ENCODE data around the gene GAL3ST3.

DNA sequence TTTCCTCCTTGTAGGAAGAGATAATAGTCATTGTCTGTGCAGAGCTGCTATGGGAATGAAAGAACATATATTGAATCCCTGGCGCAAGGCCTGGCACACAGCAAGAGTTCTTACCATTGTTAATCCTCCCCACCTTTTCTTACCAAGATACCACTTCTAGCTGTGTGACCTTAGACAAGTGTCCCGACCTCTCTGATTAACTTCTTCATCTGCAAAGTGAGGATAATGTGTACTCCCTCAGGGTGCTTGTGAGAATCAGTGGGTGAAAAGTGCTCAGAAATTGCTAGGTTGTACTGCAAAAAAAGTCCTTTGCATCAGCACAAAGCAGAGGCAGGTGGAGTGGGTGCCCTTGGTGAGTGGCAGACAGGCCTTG is 40.9 kb downstream of the GAL3ST3 start:
- TF ChIP-seq CTCF (optimal IDR thresholded peaks at IDR 0.05 in 1 of 3, IDR thresholded peaks at IDR 0.05 in 1 of 3, conservative IDR thresholded peaks at IDR 0.05 in 1 of 3; ENCODE audit: extremely low read depth in 1 of 3, insufficient read depth in 2 of 3, low read length in 3 of 3) (no peak), EZH2 (IDR thresholded peaks at IDR 0.05; ENCODE audit: low read length) (no peak)

Data from keratinocyte (primary cell).